ENCODE data around the gene PLEKHG5. TPM values are rescaled to one million over a fixed set of nuclear protein-coding genes. Genes with fewer than 3 reads are reported as not detected.

PLEKHG5 gene
- total RNA-seq, 1 donor from 2014 or later = 12.2 TPM

DNA sequence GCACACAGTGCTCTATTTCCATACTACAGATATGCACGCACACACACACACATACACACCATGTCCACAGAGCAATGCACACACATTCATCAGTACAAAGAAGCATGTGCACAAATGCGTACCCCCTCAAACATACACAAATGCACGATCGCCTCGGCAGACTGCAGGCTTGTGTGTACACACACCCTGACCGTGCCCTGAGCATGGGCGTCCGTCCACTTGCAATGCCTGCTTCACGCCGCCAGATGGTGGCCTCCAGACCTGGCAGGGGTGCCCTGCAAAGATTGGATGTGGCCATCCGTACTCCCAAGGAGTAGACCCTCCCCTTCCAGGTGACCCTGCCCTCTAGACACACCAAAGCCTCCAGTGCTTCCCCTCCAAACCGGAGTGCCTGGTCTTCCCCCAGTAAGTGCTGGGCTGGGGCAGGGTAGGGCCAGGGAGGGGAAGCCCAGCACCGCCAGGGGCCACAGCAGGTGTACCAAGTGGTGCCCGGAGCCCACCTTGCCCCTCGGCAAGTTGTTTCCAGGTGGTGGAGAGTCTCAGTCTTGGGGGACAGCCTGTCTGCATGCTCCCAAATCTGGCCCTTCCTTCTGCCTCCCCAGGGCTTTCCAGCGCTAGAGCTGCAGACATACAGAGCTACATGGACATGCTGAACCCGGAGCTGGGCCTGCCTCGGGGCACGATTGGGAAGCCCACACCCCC is 46.3 kb downstream of the PLEKHG5 start:
- Histone ChIP-seq H3K27ac (no peak overlapping the region), H3K9me3 (no peaks in the 10 kb centered on the region), H3K36me3 (no peaks in the 10 kb centered on the region), H3K27me3 (peaks cover 48% of the 10 kb centered on the region), H3K4me1 (no peaks in the 10 kb centered on the region), H3K4me3 (no peak overlapping the region)
- intact Hi-C loops (cut with DNase I) = no loop called here
- peak; percentile 63 for TF ChIP-seq CTCF (IDR thresholded peaks at IDR 0.05)
- ATAC-seq (peak; percentile 66), DNase-seq (peak; percentile 82)

GRCh38 chr1:6444377-6444776 is 47.1 kb downstream of the PLEKHG5 start:
- H3K4me3 ChIP-seq = no peak overlapping the region
- H3K27ac ChIP-seq = no peak overlapping the region
- peaks cover 48% of the 10 kb centered on the region for H3K27me3 ChIP-seq
- ATAC-seq = no peak
- H3K9me3 ChIP-seq = no peaks in the 10 kb centered on the region
- intact Hi-C loops (cut with DNase I) = no loop called here
- H3K36me3 ChIP-seq = no peaks in the 10 kb centered on the region
- DNase-seq = no peak
- TF ChIP-seq CTCF (IDR thresholded peaks at IDR 0.05) = no peak
- no peaks in the 10 kb centered on the region for H3K4me1 ChIP-seq

GRCh38 chr1:6443339-6444115 is 47.9 kb downstream of the PLEKHG5 start:
- Histone ChIP-seq H3K4me3 (no peak overlapping the region), H3K36me3 (no peaks in the 10 kb centered on the region), H3K27ac (no peak overlapping the region), H3K27me3 (peaks cover 48% of the 10 kb centered on the region), H3K9me3 (no peaks in the 10 kb centered on the region), H3K4me1 (no peaks in the 10 kb centered on the region)
- DNase-seq (no peak), ATAC-seq (no peak)
- intact Hi-C loops (cut with DNase I) = no loop called here
- no peak for TF ChIP-seq CTCF (IDR thresholded peaks at IDR 0.05)

DNA sequence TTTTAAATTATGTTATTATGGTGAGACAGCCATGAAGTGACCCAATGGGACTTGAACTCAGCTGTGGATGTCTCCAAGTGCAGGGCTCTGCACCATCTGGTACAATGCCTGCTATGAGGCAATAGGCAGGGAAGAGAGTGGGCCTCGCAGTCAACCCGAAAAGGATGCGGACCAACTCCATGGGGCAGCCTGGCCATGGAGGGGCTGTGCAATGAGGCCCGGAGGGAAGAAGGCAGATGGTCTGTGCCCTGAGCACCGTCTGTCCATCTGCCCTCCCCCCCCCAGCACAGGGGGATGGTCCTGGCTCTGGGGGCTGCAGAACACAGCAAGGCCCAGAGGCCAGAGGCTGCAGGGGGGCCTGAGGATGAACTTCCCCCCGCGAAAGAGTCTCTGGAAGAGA is 49.9 kb downstream of the PLEKHG5 start:
- H3K4me1 ChIP-seq = no peaks in the 10 kb centered on the region
- H3K36me3 ChIP-seq = no peaks in the 10 kb centered on the region
- no peaks in the 10 kb centered on the region for H3K9me3 ChIP-seq
- intact Hi-C loops (cut with DNase I) = no loop called here
- DNase-seq (no peak), ATAC-seq (no peak)
- peaks cover 40% of the 10 kb centered on the region for H3K27me3 ChIP-seq
- no peak for TF ChIP-seq CTCF (IDR thresholded peaks at IDR 0.05)
- H3K4me3 ChIP-seq = no peak overlapping the region
- no peak overlapping the region for H3K27ac ChIP-seq

DNA sequence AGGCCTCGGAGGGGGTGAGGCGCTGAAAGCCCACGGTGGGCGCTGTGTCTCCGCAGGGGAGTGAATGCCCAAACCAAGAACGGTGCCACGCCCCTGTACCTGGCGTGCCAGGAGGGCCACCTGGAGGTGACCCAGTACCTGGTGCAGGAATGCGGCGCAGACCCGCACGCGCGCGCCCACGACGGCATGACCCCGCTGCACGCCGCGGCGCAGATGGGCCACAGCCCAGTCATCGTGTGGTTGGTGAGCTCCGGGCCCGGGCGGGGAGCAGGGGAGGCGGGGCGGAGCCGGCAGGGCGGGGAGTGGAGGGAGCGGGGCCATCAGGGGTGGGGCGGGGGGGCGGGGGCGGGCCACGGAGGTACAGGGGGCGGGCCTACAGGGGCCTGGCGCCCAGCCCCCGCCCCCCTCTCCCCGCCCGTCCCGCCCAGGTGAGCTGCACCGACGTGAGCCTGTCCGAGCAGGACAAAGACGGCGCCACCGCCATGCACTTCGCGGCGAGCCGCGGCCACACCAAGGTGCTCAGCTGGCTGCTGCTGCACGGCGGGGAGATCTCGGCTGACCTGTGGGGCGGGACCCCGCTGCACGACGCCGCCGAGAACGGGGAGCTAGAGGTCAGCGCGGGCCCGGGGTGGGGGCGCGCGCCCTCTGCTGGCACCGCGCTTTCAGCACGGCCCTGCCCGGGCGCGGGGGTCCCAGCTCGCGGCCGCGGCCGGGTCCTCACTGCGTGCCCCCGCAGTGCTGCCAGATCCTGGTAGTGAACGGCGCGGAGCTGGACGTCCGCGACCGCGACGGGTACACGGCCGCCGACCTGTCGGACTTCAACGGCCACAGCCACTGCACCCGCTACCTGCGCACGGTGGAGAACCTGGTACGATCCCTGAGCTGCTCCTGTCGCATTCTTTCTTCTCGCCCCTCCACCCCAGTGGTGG is 51.0 kb downstream of the PLEKHG5 start:
- Histone ChIP-seq H3K4me1 (no peaks in the 10 kb centered on the region), H3K27ac (no peak overlapping the region), H3K9me3 (no peaks in the 10 kb centered on the region), H3K4me3 (no peak overlapping the region), H3K27me3 (peaks cover 31% of the 10 kb centered on the region), H3K36me3 (no peaks in the 10 kb centered on the region)
- intact Hi-C loops (cut with DNase I) = no loop called here
- DNase-seq (peak; percentile 89), ATAC-seq (peak; percentile 79)
- TF ChIP-seq CTCF (IDR thresholded peaks at IDR 0.05) = peak; percentile 25
